Mesothelial cell of epicardium (in vitro differentiated cells): Measurements from ENCODE around the gene GSS. TPM values are rescaled to one million over a fixed set of nuclear protein-coding genes. Genes with fewer than 3 reads are reported as not detected.
"Not testable (repeated sequence)": the region's sequence is repeated elsewhere in the genome, so short reads cannot be mapped to it uniquely, and the experiment has no call there.

Experiments used
- DNase-seq, 2 experiments: peaks; one replicate each; pipeline ENCODE4 v3.0.0; 2021; ENCODE audit warnings: low spot score in 2 of 2; ENCODE audit not compliant: unreplicated experiment in 2 of 2
- H3K27ac Mint-ChIP-seq: 2 replicates; pipeline ENCODE4 v1.8.0; 2021; ENCODE audit warnings: mixed read lengths
- H3K27me3 Mint-ChIP-seq: 2 replicates; pipeline ENCODE4 v1.8.0; 2021; ENCODE audit warnings: low read depth, mixed read lengths
- H3K36me3 Mint-ChIP-seq: 2 replicates; pipeline ENCODE4 v1.8.0; 2021; ENCODE audit warnings: mixed read lengths
- H3K4me1 Mint-ChIP-seq: 2 replicates; pipeline ENCODE4 v1.8.0; 2021; ENCODE audit warnings: mixed read lengths
- H3K4me3 Mint-ChIP-seq: 2 replicates; pipeline ENCODE4 v1.8.0; 2021; ENCODE audit warnings: mild to moderate bottlenecking, moderate library complexity, mixed read lengths
- H3K9me3 Mint-ChIP-seq: 2 replicates; pipeline ENCODE4 v1.8.0; 2021; ENCODE audit warnings: mixed read lengths
- CTCF ChIP-seq: fragments of 200-600 bp; sonication (generic); IDR thresholded peaks from one replicate; pipeline ENCODE4 v1.5.0; 2021; ENCODE audit warnings: antibody characterized with exemption; ENCODE audit not compliant: unreplicated experiment
- total RNA-seq: library from RNA; stranded (reverse); gene quantifications from 3 replicates; pipeline ENCODE4 v1.2.1, GENCODE V29; 2021

The GSS gene
- total RNA-seq, 1 donor from 2014 or later, result 54.8 TPM

- DNase-seq, result no peak
- Mint-ChIP-seq H3K9me3 (no peaks in the 10 kb centered on the region), H3K27me3 (no peaks in the 10 kb centered on the region), H3K36me3 (peaks cover 5% of the 10 kb centered on the region), H3K4me3 (no peak overlapping the region), H3K27ac (no peak overlapping the region), H3K4me1 (no peaks in the 10 kb centered on the region)
- TF ChIP-seq CTCF, result no peak
These were observed 40.5 kb downstream of the GSS start for GRCh38 chr20:34915131-34915530.

- H3K4me3 Mint-ChIP-seq, result no peak overlapping the region
These were observed 47.8 kb downstream of the GSS start for GRCh38 chr20:34907616-34908469.

GRCh38 chr20:34904202-34904621 lies 51.4 kb downstream of the GSS start:
- H3K27me3 Mint-ChIP-seq, result no peaks in the 10 kb centered on the region
- H3K4me3 Mint-ChIP-seq, result no peak overlapping the region
- H3K36me3 Mint-ChIP-seq, result peaks cover 3% of the 10 kb centered on the region
- H3K9me3 Mint-ChIP-seq, result no peaks in the 10 kb centered on the region
- H3K4me1 Mint-ChIP-seq, result peaks cover 9% of the 10 kb centered on the region
- H3K27ac Mint-ChIP-seq, result no peak overlapping the region
- TF ChIP-seq CTCF, result no peak
- no peak for DNase-seq

More at GRCh38 chr20:34907616-34908469, 47.8 kb downstream of the GSS start:
- Mint-ChIP-seq H3K27me3 (no peaks in the 10 kb centered on the region), H3K9me3 (no peaks in the 10 kb centered on the region), H3K27ac (peak overlapping the region; percentile 84), H3K36me3 (no peaks in the 10 kb centered on the region), H3K4me1 (peaks cover 9% of the 10 kb centered on the region)
- no peak for TF ChIP-seq CTCF
- no peak for DNase-seq

- not testable (repeated sequence) for H3K4me1 Mint-ChIP-seq, H3K4me3 Mint-ChIP-seq, H3K36me3 Mint-ChIP-seq, H3K27me3 Mint-ChIP-seq, H3K9me3 Mint-ChIP-seq, H3K27ac Mint-ChIP-seq, DNase-seq
These were observed 56.9 kb downstream of the GSS start for GRCh38 chr20:34898731-34899130.

GRCh38 chr20:34898129-34898528 lies 57.5 kb downstream of the GSS start:
- H3K4me3 Mint-ChIP-seq, H3K27ac Mint-ChIP-seq, H3K9me3 Mint-ChIP-seq, H3K36me3 Mint-ChIP-seq, H3K4me1 Mint-ChIP-seq, DNase-seq, H3K27me3 Mint-ChIP-seq: not testable (repeated sequence)

GRCh38 chr20:34896086-34896621 lies 59.5 kb downstream of the GSS start:
- DNase-seq, result no peak
- Mint-ChIP-seq H3K36me3 (peaks cover 9% of the 10 kb centered on the region), H3K4me3 (no peak overlapping the region), H3K27ac (no peak overlapping the region), H3K4me1 (peaks cover 7% of the 10 kb centered on the region), H3K9me3 (no peaks in the 10 kb centered on the region), H3K27me3 (no peaks in the 10 kb centered on the region)
- TF ChIP-seq CTCF, result no peak
